OCI-LY1 (cell line): Measurements from ENCODE around the gene MYOF.

ENCODE experiments used
- EZH2 ChIP-seq: fragments of 200-600 bp; sonication (generic), shearing (Covaris generic); IDR thresholded peaks from 2 replicates; pipeline ENCODE4 v1.8.0; 2017; ENCODE audit warnings: borderline replicate concordance, mixed run types, mild to moderate bottlenecking, antibody characterized with exemption, low read length, moderate library complexity, mixed read lengths
- TF ChIP-seq, protein P1 (sequence below): fragments of 200-600 bp; sonication (generic), shearing (Covaris generic); IDR thresholded peaks from 2 replicates; pipeline ENCODE4 v1.5.1; 2017; ENCODE audit warnings: mild to moderate bottlenecking, antibody characterized with exemption, low read length, moderate library complexity, mixed read lengths

DNA sequence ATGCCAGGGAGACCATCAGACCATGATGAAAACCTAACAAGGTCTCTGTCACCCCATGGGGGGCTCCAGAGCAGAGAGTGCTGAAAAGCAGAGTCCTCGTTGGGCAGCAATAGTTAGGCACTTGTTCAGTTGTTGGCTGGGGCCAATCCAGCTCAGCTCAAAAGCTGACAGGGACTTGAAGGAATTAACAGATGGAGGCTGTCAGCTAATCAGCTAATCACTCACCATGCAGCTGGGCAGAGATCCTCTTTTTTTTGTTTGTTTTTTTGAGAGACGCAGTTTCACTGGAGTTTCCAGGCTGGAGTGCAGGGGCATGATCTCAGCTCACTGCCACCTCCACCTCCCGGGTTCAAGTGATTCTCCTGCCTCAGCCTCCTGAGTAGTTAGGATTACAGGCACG lies 32.4 kb upstream of the MYOF start:
- TF ChIP-seq, protein P1, sequence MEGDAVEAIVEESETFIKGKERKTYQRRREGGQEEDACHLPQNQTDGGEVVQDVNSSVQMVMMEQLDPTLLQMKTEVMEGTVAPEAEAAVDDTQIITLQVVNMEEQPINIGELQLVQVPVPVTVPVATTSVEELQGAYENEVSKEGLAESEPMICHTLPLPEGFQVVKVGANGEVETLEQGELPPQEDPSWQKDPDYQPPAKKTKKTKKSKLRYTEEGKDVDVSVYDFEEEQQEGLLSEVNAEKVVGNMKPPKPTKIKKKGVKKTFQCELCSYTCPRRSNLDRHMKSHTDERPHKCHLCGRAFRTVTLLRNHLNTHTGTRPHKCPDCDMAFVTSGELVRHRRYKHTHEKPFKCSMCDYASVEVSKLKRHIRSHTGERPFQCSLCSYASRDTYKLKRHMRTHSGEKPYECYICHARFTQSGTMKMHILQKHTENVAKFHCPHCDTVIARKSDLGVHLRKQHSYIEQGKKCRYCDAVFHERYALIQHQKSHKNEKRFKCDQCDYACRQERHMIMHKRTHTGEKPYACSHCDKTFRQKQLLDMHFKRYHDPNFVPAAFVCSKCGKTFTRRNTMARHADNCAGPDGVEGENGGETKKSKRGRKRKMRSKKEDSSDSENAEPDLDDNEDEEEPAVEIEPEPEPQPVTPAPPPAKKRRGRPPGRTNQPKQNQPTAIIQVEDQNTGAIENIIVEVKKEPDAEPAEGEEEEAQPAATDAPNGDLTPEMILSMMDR, result no peak
- no peak for TF ChIP-seq EZH2
